GM12878 (cell line): ENCODE measurements around the gene VTI1A. TPM values are rescaled to one million over a fixed set of nuclear protein-coding genes. Genes with fewer than 3 reads are reported as not detected.

ENCODE experiments used
- ATAC-seq: fragments of 200-7000 bp; cut with Tn5 transposase; 3 replicates; pipeline ENCODE4 v1.9.1; 2020; ENCODE audit warnings: mild to moderate bottlenecking, moderate library complexity
- BruUV-seq: library from RNA; stranded (reverse); fragments of 400-500 nt; replicated peaks from 2 replicates; lab custom pipeline; 2021; lab: Mats Ljungman, UMichigan
- CTCF ChIA-PET: fragments of 300-600 bp; sonication (Branson Sonifier 250); formaldehyde crosslinking; extraction: SDS; loops from one replicate; lab custom pipeline; 2021; ENCODE audit warnings: inconsistent platforms; lab: Yijun Ruan, JAX
- POLR2A ChIA-PET: fragments of 350-600 bp; formaldehyde crosslinking; extraction: SDS; loops from one replicate; lab custom pipeline; 2021; ENCODE audit warnings: inconsistent platforms; lab: Charles Lee
- RAD21 ChIA-PET: fragments of 300-600 bp; sonication (Branson Sonifier 250); formaldehyde crosslinking; loops from one replicate; lab custom pipeline; 2023; ENCODE audit warnings: antibody characterized with exemption; ENCODE audit not compliant: unreplicated experiment; lab: Charles Lee
- SMC1A ChIA-PET: fragments of 300-600 bp; sonication (Branson Sonifier 250); formaldehyde crosslinking; loops from one replicate; lab custom pipeline; 2023; ENCODE audit not compliant: unreplicated experiment, uncharacterized antibody; lab: Charles Lee
- DNase-seq: peaks from one replicate; pipeline ENCODE4 v3.0.0-alpha.2; 2011; ENCODE audit warnings: low read depth, low spot score
- FAIRE-seq: peaks from 3 replicates; lab custom pipeline; 2011; peaks lifted over from hg19 to GRCh38; lab: Jason Lieb, UNC
- H2AFZ ChIP-seq: 2 replicates; pipeline ENCODE4 v1.6.0; 2011; ENCODE audit warnings: low read depth, low read length, control low read depth; ENCODE audit not compliant: control insufficient read depth
- H3K27ac ChIP-seq: 2 replicates; pipeline ENCODE4 v1.5.1; 2011; ENCODE audit warnings: control low read depth; ENCODE audit not compliant: control insufficient read depth, insufficient read depth
- H3K27me3 ChIP-seq, 2 experiments: replicated peaks in 1 of 2; 2 replicates each; pipeline versions ENCODE4 v1.6.0 to v1.6.1; 2011; ENCODE audit warnings: low read length in 1 of 2; ENCODE audit not compliant: control insufficient read depth in 2 of 2, insufficient read depth in 2 of 2
- H3K36me3 ChIP-seq, 2 experiments: 2 replicates each; pipeline ENCODE4 v1.5.1; 2011; ENCODE audit warnings: low read length in 1 of 2; ENCODE audit not compliant: control insufficient read depth in 2 of 2, insufficient read depth in 2 of 2
- H3K4me1 ChIP-seq: 2 replicates; pipeline ENCODE4 v1.6.1; 2011; ENCODE audit warnings: mild to moderate bottlenecking, low read length, moderate library complexity, mixed read lengths; ENCODE audit not compliant: control insufficient read depth, insufficient read depth
- H3K4me2 ChIP-seq: 2 replicates; pipeline ENCODE4 v1.6.0; 2011; ENCODE audit warnings: control low read depth; ENCODE audit not compliant: control insufficient read depth, insufficient read depth
- H3K4me3 ChIP-seq: fragments of 200-600 bp; sonication (generic); 2 replicates; pipeline ENCODE4 v1.5.1; 2016
- H3K79me2 ChIP-seq: 2 replicates; pipeline ENCODE4 v1.6.0; 2011; ENCODE audit warnings: low read length; ENCODE audit not compliant: control insufficient read depth, insufficient read depth
- H3K9ac ChIP-seq: 2 replicates; pipeline ENCODE4 v1.8.0; 2011; ENCODE audit warnings: low read length, control low read depth, mixed read lengths; ENCODE audit not compliant: control insufficient read depth, insufficient read depth
- H3K9me3 ChIP-seq: replicated peaks from 3 replicates; pipeline ENCODE4 v1.5.1; 2011; ENCODE audit warnings: mild to moderate bottlenecking, low read length; ENCODE audit not compliant: control insufficient read depth, insufficient read depth
- H4K20me1 ChIP-seq: 2 replicates; pipeline ENCODE4 v1.6.0; 2011; ENCODE audit not compliant: control insufficient read depth, insufficient read depth
- CBX5 ChIP-seq: sonication (generic); IDR thresholded peaks from 2 replicates; pipeline ENCODE4 v1.6.1; 2016; ENCODE audit warnings: low read depth, moderate library complexity, mild to moderate bottlenecking, inconsistent platforms
- CTCF ChIP-seq, 3 experiments: IDR thresholded peaks in 2 of 3; conservative IDR thresholded peaks in 1 of 3; 2 replicates each; pipeline ENCODE4 v1.5.1; 2011; ENCODE audit warnings: low read depth in 3 of 3, low read length in 3 of 3, mild to moderate bottlenecking in 3 of 3, control low read depth in 2 of 3, moderate library complexity in 2 of 3, inconsistent platforms in 1 of 3, mixed read lengths in 1 of 3; ENCODE audit not compliant: control insufficient read depth in 2 of 3, insufficient read depth in 1 of 3; ENCODE audit errors: extremely low read depth in 1 of 3
- ELK1 ChIP-seq: IDR thresholded peaks from 2 replicates; pipeline ENCODE4 v1.6.1; 2012; ENCODE audit warnings: low read depth, low read length, improper control_type of control experiment
- EP300 ChIP-seq, 2 experiments: fragments of 150-350 bp in 1 of 2; IDR thresholded peaks; 2 replicates each; pipeline ENCODE4 v1.6.1; 2011 to 2012; ENCODE audit warnings: low read depth in 2 of 2, low read length in 2 of 2, borderline replicate concordance in 1 of 2, improper control_type of control experiment in 1 of 2, inconsistent platforms in 1 of 2; ENCODE audit not compliant: control insufficient read depth in 1 of 2
- HDGF ChIP-seq: fragments of 450-650 bp; IDR thresholded peaks from 2 replicates; pipeline ENCODE4 v1.6.1; 2016; ENCODE audit warnings: antibody characterized with exemption
- IKZF2 ChIP-seq, 2 experiments: fragments of 450-650 bp; IDR thresholded peaks; 2 replicates each; pipeline ENCODE4 v1.6.1; 2017; ENCODE audit warnings: mild to moderate bottlenecking in 2 of 2, moderate library complexity in 2 of 2
- KAT2A ChIP-seq: conservative IDR thresholded peaks from 2 replicates; pipeline ENCODE4 v1.6.1; 2011; ENCODE audit warnings: low read depth, low read length; ENCODE audit not compliant: control insufficient read depth
- MYB ChIP-seq: fragments of 150-350 bp; IDR thresholded peaks from 2 replicates; pipeline ENCODE4 v1.6.1; 2014; ENCODE audit warnings: mild to moderate bottlenecking, low read depth, low read length, borderline replicate concordance
- NFXL1 ChIP-seq: fragments of 450-650 bp; IDR thresholded peaks from 2 replicates; pipeline ENCODE4 v1.6.1; 2017; ENCODE audit warnings: antibody characterized with exemption, mild to moderate bottlenecking, borderline replicate concordance
- TAF1 ChIP-seq: IDR thresholded peaks from 2 replicates; pipeline ENCODE4 v1.6.1; 2011; ENCODE audit warnings: mild to moderate bottlenecking, low read depth, low read length, borderline replicate concordance
- YBX1 ChIP-seq: fragments of 450-650 bp; IDR thresholded peaks from 2 replicates; pipeline ENCODE4 v1.6.1; 2016; ENCODE audit warnings: antibody characterized with exemption
- WGBS: methylation state at CpG from one replicate; pipeline ENCODE4 v1.1.6; 2016; ENCODE audit warnings: low lambda C conversion rate; ENCODE audit not compliant: insufficient replicate concordance, insufficient coverage; ENCODE audit errors: missing lambda C conversion rate; 5-methylcytosine and 5-hydroxymethylcytosine counted together
- in situ Hi-C: fragments of 300-500 bp; cut with MboI; formaldehyde crosslinking; loops from 9 replicates; pipeline ENCODE4 v1.14.3; 2018; ENCODE audit warnings: mixed read lengths
- intact Hi-C: fragments of 100-400 bp; cut with micrococcal nuclease; formaldehyde crosslinking; loops from one replicate; pipeline ENCODE4 v1.14.2; 2022; ENCODE audit not compliant: unreplicated experiment
- polyA plus RNA-seq, 11 experiments: library from polyadenylated mRNA; depleted of rRNA in 4 of 11; unstranded in 6 of 11; stranded (reverse) in 5 of 11; fragments of >200 nt; fragmentation: Nextera tagmentation in 4 of 11; fragmentation: Illumina TruSeq in 1 of 11; extraction: Ambion mirVana in 4 of 11; extraction: Trizol in 1 of 11; gene quantifications; 1 replicate in 1 of 11; 2 replicates in 10 of 11; pipeline versions ENCODE4 v1.2.1 to v1.2.3, GENCODE V29; 2011 to 2016; ENCODE audit warnings: inconsistent platforms in 2 of 11, missing spikeins in 2 of 11, low read depth in 1 of 11
- total RNA-seq, 4 experiments: library from RNA; depleted of rRNA in 3 of 4; stranded (reverse); fragments of >200 nt in 3 of 4; fragmentation: Illumina TruSeq in 1 of 4; extraction: Trizol in 1 of 4; gene quantifications; 2 replicates each; pipeline versions ENCODE4 v1.2.1 to v1.2.3, GENCODE V29; 2013 to 2021

The VTI1A gene
- total and polyA plus RNA-seq, 10 of the 15 experiments (the other 5 are each of a cell fraction or from before 2014, with no cell fraction given) = 12.4 to 43.2 (median 27.5) TPM

- ChIA-PET RAD21 (no interaction called here), CTCF (interaction anchor here (1.2 kb wide), 1 partner anchor 40 kb away, joined by 3 read pairs; no protein-coding TSS in a partner anchor), SMC1A (interaction anchor here (1.3 kb wide), 1 partner anchor 11 kb away, joined by 3 read pairs; no protein-coding TSS in a partner anchor), POLR2A (no interaction called here)
- no peak overlapping the region for H3K27ac ChIP-seq
- in situ Hi-C loops (no loop called here), intact Hi-C loops (no loop called here)
- no peaks in the 10 kb centered on the region for H3K36me3 ChIP-seq
- no peaks in the 10 kb centered on the region for H3K4me1 ChIP-seq
- TF ChIP-seq CTCF (IDR thresholded peaks at IDR 0.05 in 2 of 3, conservative IDR thresholded peaks at IDR 0.05 in 1 of 3; ENCODE audit: control insufficient read depth in 2 of 3, extremely low read depth in 1 of 3, insufficient read depth in 1 of 3, low read depth in 3 of 3, low read length in 3 of 3) (no peak), IKZF2 (IDR thresholded peaks at IDR 0.05) (no peak), ELK1 (no peak), EP300 (IDR thresholded peaks at IDR 0.05; ENCODE audit: borderline replicate concordance in 1 of 2, control insufficient read depth in 1 of 2, low read depth in 2 of 2, low read length in 2 of 2) (no peak), MYB (no peak), HDGF (no peak), KAT2A (no peak), NFXL1 (no peak), CBX5 (no peak), TAF1 (no peak), YBX1 (no peak)
- H3K9me3 ChIP-seq = no peaks in the 10 kb centered on the region
- ATAC-seq (no peak), DNase-seq (no peak), FAIRE-seq (no peak)
- BruUV-seq = no TSS peak
- H2AFZ ChIP-seq = no peak overlapping the region
- no peak overlapping the region for H3K9ac ChIP-seq
- no peaks in the 10 kb centered on the region for H3K27me3 ChIP-seq
- H3K4me3 ChIP-seq = no peak overlapping the region
- H3K4me2 ChIP-seq = no peak overlapping the region
- no peaks in the 10 kb centered on the region for H3K79me2 ChIP-seq
- WGBS = 63% methylated on average over 3 of the region's 3 CpGs
- H4K20me1 ChIP-seq = no peaks in the 10 kb centered on the region
Measured at GRCh38 chr10:112640638-112641037, 193.6 kb downstream of the VTI1A start.
